NCI-H748 treated with DMSO at 0.1 percent for 48 hours (cell line): ENCODE data around the gene ROMO1.

ENCODE experiments used
- DNase-seq: peaks from one replicate; lab custom pipeline; 2025; lab: John Stamatoyannopoulos, UW

ROMO1 gene

DNA sequence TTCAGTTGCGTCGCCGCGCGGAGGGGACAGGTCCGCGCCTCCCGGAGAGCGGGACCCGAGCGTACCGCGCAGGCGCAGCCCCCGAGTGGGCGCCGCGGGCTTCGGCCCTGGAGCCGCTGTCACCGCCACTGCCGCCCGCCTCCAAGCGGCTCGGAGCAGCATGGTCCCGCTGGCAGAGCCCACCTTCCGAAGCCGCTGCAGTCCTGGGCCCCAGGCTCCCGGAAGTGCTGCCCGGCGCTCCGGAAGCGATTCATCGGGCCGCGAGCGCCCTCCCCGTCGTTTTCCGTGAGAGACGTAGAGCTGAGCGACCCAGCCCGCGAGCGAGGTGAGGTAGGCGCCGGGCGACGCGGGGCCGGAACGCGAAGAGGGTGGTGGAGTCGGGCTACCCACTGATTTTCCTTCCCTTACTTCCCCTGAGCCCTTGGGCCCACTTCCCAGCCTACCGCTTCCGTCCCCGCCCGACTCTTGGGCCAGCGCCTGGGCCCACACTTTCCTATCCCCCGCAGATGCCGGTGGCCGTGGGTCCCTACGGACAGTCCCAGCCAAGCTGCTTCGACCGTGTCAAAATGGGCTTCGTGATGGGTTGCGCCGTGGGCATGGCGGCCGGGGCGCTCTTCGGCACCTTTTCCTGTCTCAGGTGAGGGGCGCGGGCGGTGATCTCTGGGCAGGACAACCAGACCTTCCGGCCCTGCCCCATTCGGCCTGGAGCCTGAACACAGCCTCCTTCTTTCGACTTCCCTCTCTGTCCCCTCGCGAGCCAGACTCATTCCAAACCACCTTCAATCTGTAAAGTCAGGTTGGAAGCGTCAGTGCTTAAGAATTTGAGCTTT lies at the start of gene ROMO1, which contains the start of gene NFS1:
ROMO1 (plus strand) TSS at position 279 of the 830 bp plus-strand sequence; CDS start at position 507, 228 bp downstream.
NFS1 (minus strand) TSS at position 226 of the 830 bp plus-strand sequence; CDS start at position 162, 64 bp downstream.
- DNase-seq, result peak; percentile 34

DNA sequence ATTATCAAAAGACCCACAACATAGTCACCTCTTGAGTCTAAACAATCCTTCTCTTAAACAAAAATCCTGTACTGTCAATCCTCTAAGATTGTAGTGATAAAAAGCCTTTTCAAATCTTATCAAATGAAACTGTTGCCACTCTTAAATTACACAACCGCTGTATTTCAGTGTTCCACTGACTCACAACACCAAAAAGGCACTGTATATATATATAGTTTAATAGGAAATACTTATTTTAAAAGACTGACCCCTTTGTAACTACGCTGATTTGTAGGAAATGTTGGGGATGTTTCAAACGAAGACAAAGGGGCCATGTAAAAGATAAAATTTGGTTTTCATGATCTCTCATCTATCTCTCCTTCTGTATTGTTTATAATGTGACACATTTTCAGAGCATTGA lies 48.6 kb upstream of the ROMO1 start:
- DNase-seq, result no peak

DNA sequence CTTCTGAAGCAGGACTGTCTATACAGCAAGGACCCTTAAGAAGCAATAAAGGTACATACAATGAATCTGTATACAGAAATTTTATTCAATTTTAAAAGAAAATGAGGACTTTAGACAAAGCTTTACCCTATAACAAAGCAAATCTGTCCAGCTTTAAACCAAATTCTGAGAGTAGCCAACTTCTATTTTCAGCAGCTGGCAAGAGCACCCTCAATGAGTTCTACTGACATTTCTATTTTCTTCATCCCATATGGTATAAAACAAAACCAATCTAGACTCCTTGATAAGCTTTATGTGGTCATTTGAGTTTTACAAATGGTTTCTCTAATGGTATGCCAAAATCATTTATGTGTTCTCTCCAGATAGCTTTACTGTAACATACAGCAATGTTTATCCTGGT lies 47.2 kb upstream of the ROMO1 start:
- no peak for DNase-seq

DNA sequence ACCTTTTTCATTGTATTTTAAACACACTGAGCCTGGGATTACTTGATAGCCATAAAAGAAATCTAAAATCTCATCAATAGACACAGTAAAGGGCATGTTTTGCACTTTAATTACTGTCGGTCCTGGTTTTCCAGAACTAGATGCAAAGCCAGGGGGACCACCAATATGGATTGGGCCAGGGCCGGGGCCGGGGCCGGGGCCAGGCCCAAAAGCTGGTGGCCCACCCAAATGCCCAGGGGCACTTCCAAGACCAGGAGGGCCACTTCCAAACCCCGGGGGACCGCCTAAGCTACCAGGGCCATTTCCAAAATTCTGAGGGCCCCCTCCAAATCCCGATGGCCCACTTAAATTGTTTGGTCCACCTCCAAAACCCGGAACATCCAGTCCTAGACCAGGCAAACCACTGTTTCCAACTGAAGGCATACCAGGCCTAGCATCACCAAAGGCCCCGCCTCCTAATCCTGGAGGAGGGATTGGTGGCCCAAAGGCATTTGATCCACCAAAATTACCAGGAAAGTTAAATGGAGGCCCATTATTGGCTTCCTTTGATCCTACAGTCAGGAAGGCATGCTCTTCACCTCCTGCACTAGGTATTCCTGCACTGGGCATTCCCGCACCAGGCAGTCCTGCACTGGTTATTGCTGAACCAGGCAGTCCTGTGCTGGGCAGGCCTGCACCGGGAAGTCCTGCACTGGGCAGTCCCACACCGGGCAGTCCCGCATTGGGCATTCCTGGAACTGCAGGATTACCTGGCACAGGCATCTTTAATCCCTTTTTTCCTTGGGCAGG lies 46.4 kb upstream of the ROMO1 start:
- DNase-seq, result no peak

DNA sequence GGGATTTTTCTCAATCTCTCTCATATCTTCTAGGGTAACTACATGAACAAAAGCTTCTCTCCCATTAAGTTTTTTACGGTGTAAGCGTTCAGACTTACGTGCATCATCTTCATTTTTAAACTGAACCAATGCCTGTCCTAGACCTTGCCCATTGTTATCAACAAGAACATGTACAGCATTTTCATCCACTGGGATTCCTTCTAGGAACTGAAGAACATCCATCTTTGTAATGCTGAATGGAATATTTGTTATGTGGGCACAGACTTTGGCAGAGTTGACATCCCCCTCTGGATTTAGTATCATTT lies 45.8 kb upstream of the ROMO1 start:
- no peak for DNase-seq

DNA sequence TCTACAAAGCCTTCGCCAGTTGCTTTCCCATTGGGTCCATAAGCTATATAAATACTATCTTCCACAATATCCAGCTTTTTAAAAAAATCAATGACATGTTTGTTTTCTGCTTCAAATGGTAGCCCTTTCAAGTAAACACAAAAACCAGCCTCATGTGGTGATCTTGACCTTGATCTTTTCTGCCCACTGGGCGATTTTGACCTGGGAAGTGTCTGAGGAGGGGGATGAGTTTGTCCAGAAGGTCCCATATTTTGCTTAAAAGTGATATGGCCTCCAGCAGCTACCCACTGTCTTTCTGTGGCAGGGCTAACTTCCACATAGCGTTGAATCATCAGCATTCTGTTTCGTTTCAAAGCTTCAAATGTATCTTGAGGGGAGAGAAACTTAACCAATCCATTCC lies 45.3 kb upstream of the ROMO1 start:
- DNase-seq, result no peak

DNA sequence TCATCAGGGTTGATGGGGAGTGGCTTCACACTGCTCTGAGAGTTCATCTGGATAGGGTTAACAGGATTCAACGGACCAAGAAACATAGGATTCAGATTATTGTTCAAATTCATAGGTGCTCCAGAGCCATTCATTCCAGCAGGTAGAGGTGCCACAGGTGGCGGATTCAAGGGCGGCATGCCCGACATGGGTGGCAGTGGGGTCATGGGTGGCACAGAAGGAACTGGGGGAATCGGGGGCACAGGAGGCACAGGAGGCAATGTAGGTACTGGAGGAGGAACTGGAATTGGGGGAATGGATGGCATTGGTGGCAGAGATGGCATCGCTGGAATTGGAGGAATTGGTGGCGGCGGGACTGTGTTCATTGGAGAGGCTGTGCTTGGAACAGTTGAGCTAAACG lies 44.8 kb upstream of the ROMO1 start:
- no peak for DNase-seq

DNA sequence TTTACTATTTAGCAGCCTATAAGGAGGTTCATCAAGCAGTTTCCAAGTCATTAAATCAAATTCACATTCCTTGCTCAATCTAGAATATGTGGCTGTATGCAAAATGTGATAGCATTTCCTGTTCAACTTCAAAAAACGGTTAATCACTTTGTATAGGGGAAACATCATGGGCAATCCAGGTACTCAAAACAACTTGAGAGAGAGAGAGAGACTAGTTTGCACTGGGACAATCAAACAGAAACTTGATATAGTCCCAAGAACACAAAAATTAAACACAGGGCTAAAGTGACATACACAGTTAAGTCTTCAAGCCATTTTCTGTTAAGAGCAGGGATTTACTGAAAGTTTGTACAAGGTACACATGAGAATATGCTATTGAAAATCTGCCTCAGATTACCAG lies 41.9 kb upstream of the ROMO1 start:
- no peak for DNase-seq

DNA sequence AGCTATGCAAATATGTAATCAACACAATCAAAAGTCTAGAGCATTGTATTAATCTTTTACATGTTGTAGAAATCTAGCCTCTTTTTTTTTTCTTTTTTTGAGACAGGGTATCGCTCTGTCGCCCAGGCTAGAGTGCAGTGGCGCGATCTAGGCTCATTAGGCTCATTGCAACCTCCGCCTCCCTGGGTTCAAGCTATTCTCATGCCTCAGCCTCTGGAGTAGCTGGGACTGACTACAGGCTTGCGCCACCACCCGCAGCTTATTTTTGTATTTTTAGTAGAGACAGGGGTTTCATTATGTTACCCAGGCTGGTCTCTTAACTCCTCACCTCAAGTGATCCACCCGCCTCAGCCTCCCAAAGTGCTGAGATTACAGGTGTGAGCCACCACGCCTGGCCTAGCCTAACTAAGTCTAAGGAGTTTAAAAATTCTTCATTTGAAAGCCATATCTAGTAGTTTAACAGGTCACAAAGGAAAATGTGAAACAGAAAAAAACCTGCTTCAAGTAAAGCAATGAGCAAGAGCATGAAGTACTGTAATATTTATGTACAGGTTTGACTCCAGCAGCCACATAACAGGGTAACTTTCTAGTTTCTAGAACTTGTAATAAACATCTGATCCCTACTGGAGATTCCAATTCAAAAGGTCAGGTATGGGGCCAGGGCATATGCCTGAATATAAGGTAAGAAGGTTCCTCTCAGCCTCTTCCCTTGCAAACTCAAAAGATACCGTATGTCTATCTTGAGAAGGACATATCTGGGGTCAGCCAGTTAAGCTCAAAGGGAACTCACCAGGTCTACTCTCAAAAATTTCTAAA lies 38.9 kb upstream of the ROMO1 start:
- DNase-seq, result no peak

DNA sequence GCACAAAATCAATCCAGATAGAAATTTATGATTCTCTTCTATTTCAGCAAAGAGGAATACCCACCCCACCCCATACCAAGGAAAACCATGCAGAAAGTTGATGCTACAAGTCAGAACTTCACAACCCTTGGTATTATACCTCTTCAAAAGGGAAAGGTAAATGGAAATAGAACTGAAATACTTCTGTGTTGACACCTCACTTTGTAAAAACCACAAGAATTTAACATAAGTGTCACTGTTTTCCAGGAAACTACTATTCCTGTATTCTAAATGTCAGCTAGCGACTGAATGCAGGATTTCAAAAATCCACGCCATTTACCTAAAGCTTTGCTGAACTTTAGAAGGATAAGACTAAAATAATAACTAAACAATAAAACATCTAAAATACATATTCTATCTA lies 38.2 kb upstream of the ROMO1 start:
- no peak for DNase-seq

DNA sequence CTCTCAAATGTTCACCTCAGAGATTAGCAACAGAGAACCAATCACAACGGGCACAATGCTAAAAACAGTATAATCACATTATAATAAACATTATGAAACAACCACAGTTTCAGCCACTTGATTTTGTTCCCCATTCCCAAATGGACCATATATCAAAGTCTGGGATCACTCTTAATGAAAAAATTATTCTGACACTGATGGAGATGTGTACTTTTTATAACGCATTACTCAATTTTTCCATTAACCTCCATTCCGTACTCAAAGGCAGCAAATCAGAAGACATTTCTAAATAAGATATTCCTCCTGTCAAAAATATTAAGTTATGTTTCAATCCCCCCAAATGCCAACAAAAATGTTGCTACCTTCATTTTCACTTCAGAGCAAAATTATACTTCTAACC lies 37.3 kb upstream of the ROMO1 start:
- DNase-seq, result no peak

DNA sequence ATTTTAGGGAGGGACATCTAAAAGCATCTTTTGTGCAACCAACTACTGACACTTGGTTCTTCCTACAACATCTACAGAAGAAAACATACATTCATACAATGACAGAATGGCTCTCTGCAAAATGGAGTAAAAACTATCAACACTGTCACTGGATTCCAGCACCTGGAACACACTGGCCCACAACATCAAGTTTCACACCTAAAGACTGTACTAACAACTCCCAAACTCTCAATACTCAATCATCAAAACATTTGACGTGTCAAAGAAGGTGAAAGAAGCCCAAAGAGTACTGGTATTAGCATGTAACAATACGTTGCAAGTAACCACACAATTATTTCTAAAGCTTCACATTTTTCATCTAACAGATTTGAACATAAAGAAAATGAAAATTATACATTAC lies 36.7 kb upstream of the ROMO1 start:
- no peak for DNase-seq

DNA sequence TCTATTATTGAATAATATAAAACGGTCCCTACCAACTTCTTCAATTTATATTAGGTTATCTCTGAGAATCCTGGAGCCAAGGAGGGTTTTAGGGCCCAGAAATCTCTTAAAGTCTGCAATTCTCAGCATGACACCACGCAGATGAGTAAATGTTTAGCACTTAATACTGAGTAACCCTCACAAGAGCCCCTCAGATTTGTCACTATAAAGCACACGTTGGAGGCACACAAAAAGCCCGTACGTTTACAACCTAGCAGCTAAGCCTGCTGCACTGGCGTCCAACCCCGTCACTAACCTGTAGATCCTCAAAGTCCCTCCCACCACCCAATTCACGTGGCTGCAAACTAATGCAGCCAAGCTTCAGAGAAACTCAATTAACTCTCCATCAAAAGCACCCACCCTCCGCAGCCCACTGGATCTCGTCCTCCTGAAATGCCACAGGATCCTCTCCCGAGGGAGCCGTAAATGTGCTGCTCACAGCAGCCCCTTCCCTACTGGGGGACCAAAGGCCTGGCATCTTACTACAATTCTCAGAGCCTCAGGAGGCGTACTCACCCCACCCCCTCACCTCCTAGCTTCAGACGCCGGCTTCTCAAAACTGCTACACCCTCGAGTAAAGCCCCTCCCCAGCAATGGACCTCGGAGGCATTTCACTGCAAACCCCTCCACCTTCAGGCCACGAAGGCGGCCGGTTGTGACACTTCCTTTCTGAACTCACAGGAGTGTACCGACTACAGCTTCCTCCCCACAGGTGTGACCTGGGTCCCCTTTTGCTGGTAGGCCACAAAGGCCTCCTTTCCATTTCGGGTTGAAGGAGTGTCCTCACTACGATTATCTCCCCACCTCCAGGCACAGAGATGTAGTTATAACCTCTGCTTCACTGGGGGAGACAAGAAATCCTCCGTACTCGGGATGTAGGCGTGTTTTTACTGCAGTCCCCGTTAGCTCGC lies 35.4 kb upstream of the ROMO1 start:
- DNase-seq, result peak; percentile 27

DNA sequence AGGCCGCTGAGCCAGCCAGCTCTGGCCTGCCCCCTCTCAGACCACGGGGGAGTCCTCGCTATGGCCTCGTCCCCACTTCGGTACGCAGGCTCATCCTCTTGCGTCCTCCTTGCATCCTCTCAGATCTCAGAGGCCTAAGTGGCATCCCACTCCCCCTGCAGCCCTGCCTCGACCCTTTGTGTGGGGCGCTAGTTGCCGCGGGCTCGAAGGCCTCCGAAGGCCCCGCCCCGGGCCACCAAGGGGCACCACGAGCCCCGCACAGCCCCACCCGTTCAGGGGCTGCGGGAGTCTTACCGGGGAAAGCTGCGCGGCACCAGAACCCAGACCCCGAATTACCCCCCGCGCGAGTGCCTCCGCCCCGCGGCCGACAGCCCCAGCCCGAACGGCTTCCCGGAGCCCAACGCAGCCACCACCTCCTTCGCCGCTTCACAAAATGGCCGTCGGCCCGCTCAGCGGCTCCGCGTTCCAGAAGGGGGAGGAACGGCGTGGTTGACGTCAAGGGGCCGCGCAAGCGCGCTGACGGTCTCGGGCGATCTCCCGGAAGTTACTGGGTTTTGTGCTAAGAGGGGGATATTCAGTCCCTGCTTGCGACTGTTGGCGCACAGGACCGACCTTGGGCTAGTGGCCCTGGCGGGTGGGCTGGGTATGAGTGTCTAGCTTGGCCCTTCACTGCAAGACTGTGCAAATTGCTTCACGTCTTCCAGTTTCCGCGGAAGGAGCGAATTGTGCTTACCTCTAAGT lies 34.6 kb upstream of the ROMO1 start, which contains the start of the genes CPNE1 and RBM12:
CPNE1 (minus strand) TSS at position 435 of the 741 bp plus-strand sequence. CDS start 31,977 bp downstream, outside the sequence.
RBM12 (minus strand) TSS at position 435 of the 741 bp plus-strand sequence. CDS start 9,578 bp downstream, outside the sequence.
- peak; percentile 87 for DNase-seq

DNA sequence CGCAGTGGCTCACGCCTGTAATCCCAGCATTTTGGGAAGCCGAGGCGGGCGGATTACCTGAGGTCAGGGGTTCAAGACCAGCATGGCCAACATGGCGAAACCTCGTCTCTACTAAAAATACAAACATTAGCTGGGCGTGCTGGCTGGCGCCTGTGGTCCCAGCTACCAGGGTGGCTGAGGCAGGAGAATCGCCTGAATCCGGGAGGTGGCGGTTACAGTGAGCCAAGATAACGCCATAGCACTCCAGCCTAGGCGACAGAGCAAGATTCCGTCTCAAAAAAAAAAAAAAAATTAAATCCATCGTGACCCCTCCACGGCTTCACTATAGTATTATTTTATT lies 33.3 kb upstream of the ROMO1 start:
- no peak for DNase-seq

DNA sequence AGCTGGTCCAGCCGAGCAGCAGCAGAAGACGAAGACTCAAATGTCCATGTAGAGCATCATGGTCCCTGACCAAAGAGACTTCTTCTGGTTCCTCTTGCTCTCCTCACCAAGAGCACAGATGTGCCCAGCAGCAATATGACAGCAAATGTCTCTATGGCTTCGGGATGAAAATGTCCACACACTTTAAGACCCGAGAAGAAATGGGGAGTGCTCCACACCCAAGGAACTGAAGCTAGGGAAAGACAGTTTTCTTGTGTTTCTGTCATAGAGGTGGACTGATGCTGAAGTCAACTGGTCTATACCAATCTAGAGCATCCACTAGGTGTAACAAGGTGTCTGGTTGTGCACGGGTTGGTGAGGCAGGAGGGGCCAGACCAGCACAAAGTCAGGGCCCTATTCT lies 30.0 kb upstream of the ROMO1 start:
- DNase-seq, result no peak

DNA sequence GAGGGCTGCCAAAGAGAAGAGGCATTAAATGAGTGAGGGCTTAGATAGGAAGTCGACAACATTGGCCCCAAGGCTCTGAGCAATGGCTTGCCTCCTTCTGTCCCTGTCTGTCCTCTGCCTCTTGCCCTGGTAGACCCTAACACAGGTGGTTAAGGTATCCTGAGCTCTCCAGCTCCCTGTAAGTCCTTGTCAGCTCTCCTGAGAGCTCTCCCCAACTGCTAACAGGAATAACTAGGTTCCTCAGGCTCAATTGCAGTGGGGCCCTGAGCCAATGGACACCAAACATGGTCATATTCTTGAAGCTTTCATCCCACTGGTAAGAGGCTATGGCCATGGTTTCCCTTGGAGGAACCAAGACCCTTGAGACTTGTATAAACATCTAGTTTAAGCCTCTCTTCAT lies 29.5 kb upstream of the ROMO1 start:
- no peak for DNase-seq

DNA sequence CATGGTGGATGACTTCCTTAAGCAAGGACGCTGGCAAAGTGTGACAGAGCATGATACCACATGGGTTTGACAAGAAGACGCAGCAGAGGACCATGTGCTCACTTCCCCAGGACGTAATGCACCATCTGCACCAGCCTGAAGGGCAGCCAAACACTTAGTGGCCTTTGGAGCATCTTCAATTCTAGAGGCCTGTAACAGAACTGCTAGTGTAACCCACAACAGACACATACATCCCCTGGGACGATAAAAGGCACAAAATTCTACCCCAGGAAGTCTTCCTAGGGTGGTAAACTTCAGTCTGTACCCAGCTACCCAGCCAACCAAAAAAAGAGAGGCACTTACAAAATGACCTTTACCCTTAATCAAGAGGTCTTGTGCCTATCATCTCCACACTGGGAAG lies 25.3 kb upstream of the ROMO1 start:
- DNase-seq, result no peak

DNA sequence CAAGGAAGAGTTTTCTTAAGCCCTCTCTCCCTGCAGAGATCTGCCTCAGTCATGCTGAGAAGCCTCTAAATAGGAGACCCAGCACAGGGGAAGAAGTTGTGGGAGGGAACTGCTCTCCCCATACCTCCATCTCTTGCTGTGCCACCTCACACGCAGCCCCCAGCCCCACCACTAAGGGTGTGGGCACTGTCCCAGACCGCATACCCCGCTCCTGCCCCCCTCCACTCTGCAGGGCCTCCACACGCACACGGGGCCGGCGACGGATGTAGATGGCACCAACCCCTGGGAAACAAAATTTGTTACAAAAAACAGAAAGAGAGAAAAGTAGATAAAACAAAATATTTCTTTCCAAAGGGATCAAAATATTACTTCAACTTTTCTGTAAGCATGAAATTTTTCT lies 24.3 kb upstream of the ROMO1 start:
- DNase-seq, result no peak

DNA sequence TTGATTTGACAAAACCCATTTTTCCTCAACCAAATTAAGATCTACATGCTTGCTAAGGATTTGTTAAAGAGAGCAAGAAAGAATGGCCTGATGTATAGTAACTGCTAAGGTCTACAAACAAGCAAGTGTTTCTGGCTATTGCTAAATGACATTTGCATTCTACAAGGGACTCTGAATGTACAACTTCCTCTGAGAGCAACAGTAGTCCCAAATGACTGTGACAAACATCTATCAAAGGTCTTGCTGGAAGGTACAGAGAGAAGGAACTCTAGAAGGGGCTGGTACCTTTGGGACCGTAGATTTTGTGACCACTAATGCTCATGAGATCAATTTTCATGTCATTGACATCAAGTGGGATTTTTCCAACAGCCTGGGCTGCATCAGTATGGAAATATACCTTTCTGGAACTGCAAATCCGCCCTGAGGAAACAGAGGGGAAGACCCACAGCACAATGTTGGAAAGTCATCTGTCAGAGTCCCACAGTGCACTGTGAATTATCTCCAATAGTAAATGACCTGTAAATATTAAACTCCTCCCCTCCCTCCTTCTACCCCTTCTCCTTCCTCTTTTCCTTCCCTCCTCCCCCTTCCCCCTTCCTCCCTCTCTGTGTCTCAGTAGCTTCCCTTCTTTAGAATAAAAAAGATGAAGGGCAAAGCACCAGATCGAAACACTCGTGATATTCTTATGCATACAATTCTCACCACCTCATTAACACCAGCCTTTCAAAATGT lies 18.6 kb upstream of the ROMO1 start:
- no peak for DNase-seq
